MM.1S (cell line): ENCODE data around the gene MYOF.

Experiments
- DNase-seq: peaks from one replicate; pipeline ENCODE4 v3.0.0-alpha.2; 2015
- H2AFZ ChIP-seq: fragments of 300-600 bp; sonication (generic); 2 replicates; pipeline ENCODE4 v1.6.0; 2016; ENCODE audit warnings: antibody characterized with exemption, low read length
- H3F3A ChIP-seq: fragments of 300-600 bp; sonication (generic); 2 replicates; pipeline ENCODE4 v1.6.1; 2016; ENCODE audit warnings: mild to moderate bottlenecking, antibody characterized with exemption, low read length, moderate library complexity, mixed read lengths; ENCODE audit not compliant: insufficient read depth
- H3K27ac ChIP-seq: fragments of 300-600 bp; sonication (generic); 2 replicates; pipeline ENCODE4 v1.5.1; 2016; ENCODE audit warnings: mild to moderate bottlenecking, low read length
- H3K27me3 ChIP-seq: fragments of 300-600 bp; sonication (generic); replicated peaks from 2 replicates; pipeline ENCODE4 v1.6.0; 2016; ENCODE audit warnings: low read length; ENCODE audit not compliant: insufficient read depth
- H3K36me3 ChIP-seq: fragments of 300-600 bp; sonication (generic); replicated peaks from 2 replicates; pipeline ENCODE4 v1.6.1; 2016; ENCODE audit warnings: mild to moderate bottlenecking, low read length, mixed read lengths; ENCODE audit not compliant: insufficient read depth
- H3K4me1 ChIP-seq: fragments of 300-600 bp; sonication (generic); 2 replicates; pipeline ENCODE4 v1.6.1; 2016; ENCODE audit warnings: low read length, mixed read lengths
- H3K4me2 ChIP-seq: fragments of 300-600 bp; sonication (generic); 2 replicates; pipeline ENCODE4 v1.6.0; 2016; ENCODE audit warnings: low read depth, low read length
- H3K4me3 ChIP-seq: fragments of 300-600 bp; sonication (generic); 2 replicates; pipeline ENCODE4 v1.5.1; 2016; ENCODE audit warnings: low read length, mixed read lengths
- H3K79me2 ChIP-seq: fragments of 300-600 bp; sonication (generic); 2 replicates; pipeline ENCODE4 v1.6.1; 2016; ENCODE audit warnings: mixed run types, low read length, mixed read lengths
- H3K9ac ChIP-seq: fragments of 300-600 bp; sonication (generic); 2 replicates; pipeline ENCODE4 v1.6.1; 2016; ENCODE audit warnings: low read length, mixed read lengths
- H3K9me2 ChIP-seq: fragments of 300-600 bp; sonication (generic); replicated peaks from 2 replicates; pipeline ENCODE4 v1.6.1; 2016; ENCODE audit warnings: mild to moderate bottlenecking, low read length, mixed read lengths; ENCODE audit not compliant: insufficient read depth
- H3K9me3 ChIP-seq: fragments of 300-600 bp; sonication (generic); replicated peaks from 2 replicates; pipeline ENCODE4 v1.6.1; 2016; ENCODE audit warnings: mild to moderate bottlenecking, low read length, mixed read lengths; ENCODE audit not compliant: insufficient read depth
- H4K20me1 ChIP-seq: fragments of 300-600 bp; sonication (generic); 2 replicates; pipeline ENCODE4 v1.6.1; 2016; ENCODE audit warnings: mild to moderate bottlenecking, low read length, moderate library complexity, mixed read lengths; ENCODE audit not compliant: insufficient read depth
- EZH2 ChIP-seq: fragments of 300-600 bp; sonication (generic); optimal IDR thresholded peaks from 2 replicates; pipeline ENCODE3; 2017; ENCODE audit warnings: low read depth, mild to moderate bottlenecking, antibody characterized with exemption, low read length, mixed read lengths
- EZH2phosphoT487 ChIP-seq: fragments of 300-600 bp; sonication (generic); IDR thresholded peaks from 2 replicates; pipeline ENCODE4 v1.6.1; 2018; ENCODE audit warnings: antibody characterized with exemption, low read length
- TF ChIP-seq, protein P1 (sequence below): fragments of 300-600 bp; sonication (generic); IDR thresholded peaks from 2 replicates; pipeline ENCODE4 v1.5.1; 2016; ENCODE audit warnings: antibody characterized with exemption, low read length, mixed read lengths

MYOF gene

DNA sequence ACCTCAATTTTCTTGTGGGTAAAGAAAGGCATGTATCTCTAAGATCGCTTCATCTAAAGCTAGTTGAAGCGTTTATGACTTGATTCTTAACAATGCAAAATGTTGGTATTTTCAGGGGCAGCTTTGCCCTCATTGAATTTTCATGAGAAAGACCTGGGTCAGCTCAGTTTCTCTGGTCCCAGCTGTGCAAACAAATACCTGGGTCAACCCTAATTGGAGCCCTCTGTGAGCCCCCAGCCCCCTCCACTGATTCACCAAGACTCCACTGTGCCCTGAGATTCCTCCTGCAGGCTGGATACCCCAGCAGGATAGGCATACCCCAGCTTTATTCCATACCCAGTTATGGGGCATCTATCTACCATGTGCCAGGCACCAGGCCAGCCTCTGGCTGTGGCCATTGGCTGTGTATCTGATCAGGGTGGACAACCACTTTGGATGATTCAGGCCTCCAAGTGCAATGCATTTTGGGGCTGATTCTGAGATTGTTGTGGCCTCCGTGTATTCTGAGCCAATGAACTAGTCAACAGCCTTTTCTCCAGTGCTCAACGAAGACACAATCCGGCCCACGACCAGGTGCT lies 201.9 kb downstream of the MYOF start:
- DNase-seq = no peak
- no peaks in the 10 kb centered on the region for H3F3A ChIP-seq
- H3K4me2 ChIP-seq = no peak overlapping the region
- no peaks in the 10 kb centered on the region for H3K27me3 ChIP-seq
- H3K9me3 ChIP-seq = no peaks in the 10 kb centered on the region
- H3K79me2 ChIP-seq = no peaks in the 10 kb centered on the region
- H3K9me2 ChIP-seq = no peaks in the 10 kb centered on the region
- no peaks in the 10 kb centered on the region for H4K20me1 ChIP-seq
- no peak overlapping the region for H3K27ac ChIP-seq
- H3K36me3 ChIP-seq = no peaks in the 10 kb centered on the region
- no peak overlapping the region for H3K9ac ChIP-seq
- no peaks in the 10 kb centered on the region for H3K4me1 ChIP-seq
- no peak overlapping the region for H3K4me3 ChIP-seq
- no peak overlapping the region for H2AFZ ChIP-seq
- TF ChIP-seq EZH2phosphoT487 (no peak), EZH2 (no peak)
- TF ChIP-seq, protein P1, sequence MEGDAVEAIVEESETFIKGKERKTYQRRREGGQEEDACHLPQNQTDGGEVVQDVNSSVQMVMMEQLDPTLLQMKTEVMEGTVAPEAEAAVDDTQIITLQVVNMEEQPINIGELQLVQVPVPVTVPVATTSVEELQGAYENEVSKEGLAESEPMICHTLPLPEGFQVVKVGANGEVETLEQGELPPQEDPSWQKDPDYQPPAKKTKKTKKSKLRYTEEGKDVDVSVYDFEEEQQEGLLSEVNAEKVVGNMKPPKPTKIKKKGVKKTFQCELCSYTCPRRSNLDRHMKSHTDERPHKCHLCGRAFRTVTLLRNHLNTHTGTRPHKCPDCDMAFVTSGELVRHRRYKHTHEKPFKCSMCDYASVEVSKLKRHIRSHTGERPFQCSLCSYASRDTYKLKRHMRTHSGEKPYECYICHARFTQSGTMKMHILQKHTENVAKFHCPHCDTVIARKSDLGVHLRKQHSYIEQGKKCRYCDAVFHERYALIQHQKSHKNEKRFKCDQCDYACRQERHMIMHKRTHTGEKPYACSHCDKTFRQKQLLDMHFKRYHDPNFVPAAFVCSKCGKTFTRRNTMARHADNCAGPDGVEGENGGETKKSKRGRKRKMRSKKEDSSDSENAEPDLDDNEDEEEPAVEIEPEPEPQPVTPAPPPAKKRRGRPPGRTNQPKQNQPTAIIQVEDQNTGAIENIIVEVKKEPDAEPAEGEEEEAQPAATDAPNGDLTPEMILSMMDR = no peak

GRCh38 chr10:93277360-93277759 lies 204.8 kb downstream of the MYOF start:
- Histone ChIP-seq H3K4me1 (no peaks in the 10 kb centered on the region), H3K4me3 (no peak overlapping the region), H3K9ac (no peak overlapping the region), H3K9me3 (no peaks in the 10 kb centered on the region), H3F3A (no peaks in the 10 kb centered on the region), H3K79me2 (no peaks in the 10 kb centered on the region), H3K9me2 (no peaks in the 10 kb centered on the region), H3K36me3 (no peaks in the 10 kb centered on the region), H2AFZ (no peak overlapping the region), H3K27ac (no peak overlapping the region), H4K20me1 (no peaks in the 10 kb centered on the region), H3K4me2 (no peak overlapping the region), H3K27me3 (no peaks in the 10 kb centered on the region)
- TF ChIP-seq, protein P1 = no peak
- no peak for TF ChIP-seq EZH2
- no peak for TF ChIP-seq EZH2phosphoT487
- no peak for DNase-seq

- Histone ChIP-seq H3K4me2 (no peak overlapping the region), H3K4me1 (no peaks in the 10 kb centered on the region), H2AFZ (no peak overlapping the region), H3K9ac (no peak overlapping the region), H3K9me2 (no peaks in the 10 kb centered on the region), H3K9me3 (no peaks in the 10 kb centered on the region), H4K20me1 (no peaks in the 10 kb centered on the region), H3K79me2 (no peaks in the 10 kb centered on the region), H3F3A (no peaks in the 10 kb centered on the region), H3K36me3 (no peaks in the 10 kb centered on the region), H3K27me3 (no peaks in the 10 kb centered on the region), H3K27ac (no peak overlapping the region), H3K4me3 (no peak overlapping the region)
- no peak for DNase-seq
- TF ChIP-seq EZH2 = no peak
- no peak for TF ChIP-seq EZH2phosphoT487
Observed at GRCh38 chr10:93274419-93274818, 207.7 kb downstream of the MYOF start.

GRCh38 chr10:93272884-93273675 lies 209.1 kb downstream of the MYOF start:
- H3K4me1 ChIP-seq = peaks cover 7% of the 10 kb centered on the region
- H3K9ac ChIP-seq = no peak overlapping the region
- no peak overlapping the region for H3K4me2 ChIP-seq
- TF ChIP-seq EZH2 (no peak), EZH2phosphoT487 (no peak)
- TF ChIP-seq, protein P1 = no peak
- no peaks in the 10 kb centered on the region for H3K27me3 ChIP-seq
- peaks cover 3% of the 10 kb centered on the region; the same call in 1 of the 2 replicates for H3F3A ChIP-seq
- H3K36me3 ChIP-seq = no peaks in the 10 kb centered on the region
- H3K9me3 ChIP-seq = no peaks in the 10 kb centered on the region
- no peak for DNase-seq
- no peak overlapping the region for H3K27ac ChIP-seq
- H2AFZ ChIP-seq = no peak overlapping the region
- H3K79me2 ChIP-seq = no peaks in the 10 kb centered on the region
- H3K4me3 ChIP-seq = no peak overlapping the region
- no peaks in the 10 kb centered on the region for H4K20me1 ChIP-seq
- no peaks in the 10 kb centered on the region for H3K9me2 ChIP-seq
